NT2/D1 (cell line): Measurements from ENCODE around the gene GPR152.

Source experiments
- YY1 ChIP-seq: IDR thresholded peaks from 2 replicates; pipeline ENCODE4 v1.6.1; 2011; ENCODE audit not compliant: insufficient read length, insufficient read depth
- ZNF274 ChIP-seq: IDR thresholded peaks from 2 replicates; pipeline ENCODE4 v1.6.1; 2011; ENCODE audit warnings: mild to moderate bottlenecking, low read depth, low read length

GRCh38 chr11:67501854-67502253, 49.3 kb upstream of the GPR152 start:
- TF ChIP-seq YY1 (no peak), ZNF274 (no peak)
